Measurements from ENCODE around the gene SH2D7.

DNA sequence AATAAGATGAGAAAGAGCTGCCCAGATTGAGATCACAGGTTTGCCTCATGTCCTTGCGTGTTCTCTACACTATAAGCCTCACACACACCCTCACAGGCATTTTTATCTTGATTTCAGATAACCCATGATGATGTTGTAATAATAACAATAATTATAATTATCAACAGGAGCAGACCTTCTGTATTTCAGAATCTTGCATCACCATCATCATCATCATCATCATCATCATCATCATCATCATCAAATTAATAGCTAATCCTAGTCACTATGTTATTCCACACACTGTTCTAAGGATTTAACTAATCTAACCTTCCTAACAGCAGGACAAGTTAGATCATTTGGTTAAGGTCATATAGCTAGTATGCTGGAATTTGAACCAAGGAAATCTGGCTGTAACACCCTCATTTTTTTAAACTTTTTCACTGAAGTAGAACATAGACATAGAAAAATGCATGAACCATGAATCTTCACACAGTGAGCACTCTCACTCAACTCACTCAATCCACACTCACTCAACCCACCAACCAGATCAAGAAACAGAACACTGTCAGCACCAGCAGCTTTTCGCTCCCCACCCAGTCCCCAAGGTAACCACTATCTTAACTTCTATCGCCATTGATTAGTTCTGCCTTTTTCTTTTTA, 1.8 kb upstream of the SH2D7 start:
- TF ChIP-seq, protein P1, sequence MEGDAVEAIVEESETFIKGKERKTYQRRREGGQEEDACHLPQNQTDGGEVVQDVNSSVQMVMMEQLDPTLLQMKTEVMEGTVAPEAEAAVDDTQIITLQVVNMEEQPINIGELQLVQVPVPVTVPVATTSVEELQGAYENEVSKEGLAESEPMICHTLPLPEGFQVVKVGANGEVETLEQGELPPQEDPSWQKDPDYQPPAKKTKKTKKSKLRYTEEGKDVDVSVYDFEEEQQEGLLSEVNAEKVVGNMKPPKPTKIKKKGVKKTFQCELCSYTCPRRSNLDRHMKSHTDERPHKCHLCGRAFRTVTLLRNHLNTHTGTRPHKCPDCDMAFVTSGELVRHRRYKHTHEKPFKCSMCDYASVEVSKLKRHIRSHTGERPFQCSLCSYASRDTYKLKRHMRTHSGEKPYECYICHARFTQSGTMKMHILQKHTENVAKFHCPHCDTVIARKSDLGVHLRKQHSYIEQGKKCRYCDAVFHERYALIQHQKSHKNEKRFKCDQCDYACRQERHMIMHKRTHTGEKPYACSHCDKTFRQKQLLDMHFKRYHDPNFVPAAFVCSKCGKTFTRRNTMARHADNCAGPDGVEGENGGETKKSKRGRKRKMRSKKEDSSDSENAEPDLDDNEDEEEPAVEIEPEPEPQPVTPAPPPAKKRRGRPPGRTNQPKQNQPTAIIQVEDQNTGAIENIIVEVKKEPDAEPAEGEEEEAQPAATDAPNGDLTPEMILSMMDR (conservative IDR thresholded peaks at IDR 0.05; ENCODE audit: low read depth, low read length): no peak
- no peak for TF ChIP-seq EZH2 (IDR thresholded peaks at IDR 0.05; ENCODE audit: low read length, unreplicated experiment)
